Fibroblast of pulmonary artery (primary cell): ENCODE results near the gene CGREF1.
"Not testable (repeated sequence)": the region's sequence is repeated elsewhere in the genome, so short reads cannot be mapped to it uniquely, and the experiment has no call there.

Experiments
- DNase-seq: peaks from one replicate; pipeline ENCODE4 v3.0.0-alpha.2; 2010; ENCODE audit warnings: low read depth
- H3K4me3 ChIP-seq: replicated peaks from 2 replicates; pipeline ENCODE4 v1.5.1; 2011; ENCODE audit warnings: low read depth, mild to moderate bottlenecking, control low read depth, low read length, moderate library complexity
- TF ChIP-seq, protein P1 (sequence below): IDR thresholded peaks from 2 replicates; pipeline ENCODE4 v1.5.1; 2011; ENCODE audit warnings: mild to moderate bottlenecking, control low read depth, low read length, inconsistent platforms; ENCODE audit errors: missing control alignments

CGREF1 gene

GRCh38 chr2:27123302-27124150, 4.6 kb upstream of the CGREF1 start, which contains the start of gene ABHD1:
TSS of gene ABHD1 (plus strand) at chr2:27123815. CDS start at chr2:27123949, 134 bp downstream.
- TF ChIP-seq, protein P1, sequence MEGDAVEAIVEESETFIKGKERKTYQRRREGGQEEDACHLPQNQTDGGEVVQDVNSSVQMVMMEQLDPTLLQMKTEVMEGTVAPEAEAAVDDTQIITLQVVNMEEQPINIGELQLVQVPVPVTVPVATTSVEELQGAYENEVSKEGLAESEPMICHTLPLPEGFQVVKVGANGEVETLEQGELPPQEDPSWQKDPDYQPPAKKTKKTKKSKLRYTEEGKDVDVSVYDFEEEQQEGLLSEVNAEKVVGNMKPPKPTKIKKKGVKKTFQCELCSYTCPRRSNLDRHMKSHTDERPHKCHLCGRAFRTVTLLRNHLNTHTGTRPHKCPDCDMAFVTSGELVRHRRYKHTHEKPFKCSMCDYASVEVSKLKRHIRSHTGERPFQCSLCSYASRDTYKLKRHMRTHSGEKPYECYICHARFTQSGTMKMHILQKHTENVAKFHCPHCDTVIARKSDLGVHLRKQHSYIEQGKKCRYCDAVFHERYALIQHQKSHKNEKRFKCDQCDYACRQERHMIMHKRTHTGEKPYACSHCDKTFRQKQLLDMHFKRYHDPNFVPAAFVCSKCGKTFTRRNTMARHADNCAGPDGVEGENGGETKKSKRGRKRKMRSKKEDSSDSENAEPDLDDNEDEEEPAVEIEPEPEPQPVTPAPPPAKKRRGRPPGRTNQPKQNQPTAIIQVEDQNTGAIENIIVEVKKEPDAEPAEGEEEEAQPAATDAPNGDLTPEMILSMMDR, result no peak
- H3K4me3 ChIP-seq, result peak within 1 kb of the TSS; percentile 57
- DNase-seq, result no peak

- H3K4me3 ChIP-seq, result no peak overlapping the region
- TF ChIP-seq, protein P1, result no peak
- no peak for DNase-seq
Measured at GRCh38 chr2:27122791-27123190, 3.9 kb upstream of the CGREF1 start.

GRCh38 chr2:27121906-27122305, 3.0 kb upstream of the CGREF1 start:
- no peak for DNase-seq
- TF ChIP-seq, protein P1, result no peak
- H3K4me3 ChIP-seq, result no peak overlapping the region

DNA sequence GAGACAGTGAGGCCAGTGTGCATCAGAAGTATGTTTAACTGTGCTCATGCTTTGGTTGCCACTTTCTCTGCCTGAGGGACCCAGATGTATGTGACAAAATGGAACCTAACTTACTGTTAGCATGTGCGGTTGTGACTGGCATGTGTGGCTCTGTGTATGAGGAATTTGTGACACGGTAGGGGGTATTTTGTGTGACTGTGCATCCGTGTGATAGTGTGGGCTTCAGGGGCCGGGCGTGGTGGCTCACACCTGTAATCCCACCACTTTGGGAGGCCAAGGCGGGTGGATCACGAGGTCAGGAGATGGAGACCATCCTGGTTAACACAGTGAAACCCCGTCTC, 372 bp upstream of the CGREF1 start:
- DNase-seq, result not testable (repeated sequence)
- peak overlapping the region; percentile 32 for H3K4me3 ChIP-seq

GRCh38 chr2:27117995-27118524, 868 bp downstream of the CGREF1 start:
- DNase-seq, result no peak
- H3K4me3 ChIP-seq, result peak overlapping the region; percentile 35
- TF ChIP-seq, protein P1, result no peak

- no peak overlapping the region for H3K4me3 ChIP-seq
- TF ChIP-seq, protein P1, result no peak
- no peak for DNase-seq
Measured at GRCh38 chr2:27115519-27115918, 3.4 kb downstream of the CGREF1 start.

GRCh38 chr2:27111392-27112078, 7.4 kb downstream of the CGREF1 start:
- not testable (repeated sequence) for DNase-seq, H3K4me3 ChIP-seq

DNA sequence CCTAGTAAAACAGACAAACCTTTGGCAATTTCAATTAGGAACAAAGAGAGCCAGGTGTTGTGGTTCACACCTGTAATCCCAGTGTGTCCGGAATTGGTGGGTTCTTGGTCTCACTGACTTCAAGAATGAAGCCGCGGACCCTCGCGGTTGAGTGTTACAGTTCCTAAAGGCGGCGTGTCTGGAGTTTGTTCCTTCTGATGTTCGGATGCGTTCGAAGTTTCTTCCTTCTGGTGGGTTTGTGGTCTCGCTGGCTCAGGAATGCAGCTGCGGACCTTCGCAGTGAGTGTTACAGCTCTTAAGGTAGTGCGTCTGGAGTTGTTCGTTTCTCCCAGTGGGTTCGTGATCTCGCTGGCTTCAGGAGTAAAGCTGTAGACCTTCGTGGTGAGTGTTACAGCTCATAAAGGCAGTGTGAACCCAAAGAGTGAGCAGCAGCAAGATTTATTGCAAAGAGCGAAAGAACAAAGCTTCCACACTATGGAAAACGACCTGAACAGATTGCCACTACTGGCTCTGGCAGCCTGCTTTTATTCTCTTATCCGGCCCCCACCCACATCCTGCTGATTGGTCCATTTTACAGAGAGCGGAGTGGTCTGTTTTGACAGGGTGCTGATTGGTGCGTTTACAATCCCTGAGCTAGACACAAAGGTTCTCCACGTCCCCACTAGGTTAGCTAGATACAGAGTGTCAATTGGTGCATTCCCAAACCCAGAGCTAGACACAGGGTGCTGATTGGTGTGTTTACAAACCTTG, 8.2 kb downstream of the CGREF1 start:
- not testable (repeated sequence) for H3K4me3 ChIP-seq, DNase-seq
